Prostate gland (tissue), 2 donors: Measurements from ENCODE around the gene FRMPD4. TPM values are rescaled to one million over a fixed set of nuclear protein-coding genes. Genes with fewer than 3 reads are reported as not detected.

Experiments
- DNase-seq: peaks from one replicate; pipeline ENCODE4 v3.0.0-alpha.2; 2019; ENCODE audit warnings: low spot score
- H3K27ac ChIP-seq, 2 donors: fragments of 200-600 bp; sonication (generic); 2 replicates each; pipeline ENCODE4 v1.5.1; 2017 to 2019
- H3K27me3 ChIP-seq: fragments of 200-600 bp; sonication (generic); replicated peaks from 2 replicates; pipeline ENCODE4 v1.5.1; 2019; ENCODE audit not compliant: insufficient read depth
- H3K36me3 ChIP-seq, 2 donors: fragments of 200-600 bp; sonication (generic); 1 replicate in 1 of 2; 2 replicates in 1 of 2; pipeline versions ENCODE4 v1.5.1 to v1.8.1; 2017 to 2019
- H3K4me1 ChIP-seq: fragments of 200-600 bp; sonication (generic); replicated peaks from 2 replicates; pipeline ENCODE4 v1.5.1; 2019
- H3K4me3 ChIP-seq, 2 donors: fragments of 200-600 bp; sonication (generic); 2 replicates each; pipeline ENCODE4 v1.5.1; 2017 to 2019
- H3K9me3 ChIP-seq: fragments of 200-600 bp; sonication (generic); 2 replicates; pipeline ENCODE4 v1.5.1; 2017
- CTCF ChIP-seq, 4 experiments: fragments of 200-600 bp in 2 of 4; fragments of 450-650 bp in 2 of 4; sonication (generic) in 2 of 4; IDR thresholded peaks; 1 replicate in 3 of 4; 2 replicates in 1 of 4; pipeline ENCODE4 v1.5.1; 2016 to 2019; ENCODE audit warnings: antibody characterized with exemption in 4 of 4, mild to moderate bottlenecking in 2 of 4, moderate library complexity in 2 of 4
- POLR2A ChIP-seq: fragments of 450-650 bp; IDR thresholded peaks from one replicate; pipeline ENCODE4 v1.6.1; 2016; ENCODE audit warnings: antibody characterized with exemption, mild to moderate bottlenecking
- POLR2AphosphoS5 ChIP-seq: sonication (generic); formaldehyde crosslinking; IDR thresholded peaks from one replicate; pipeline ENCODE4 v1.6.1; 2017; ENCODE audit warnings: antibody characterized with exemption
- WGBS: methylation state at CpG from one replicate; pipeline ENCODE4 v1.1.5; 2018; 5-methylcytosine and 5-hydroxymethylcytosine counted together
- intact Hi-C: fragments of 100-400 bp; cut with DNase I; formaldehyde crosslinking; loops from one replicate; pipeline ENCODE4 v1.14.2; 2022
- total RNA-seq, 2 donors: library from RNA; depleted of rRNA; stranded (reverse); fragments of >200 nt; gene quantifications; one replicate each; pipeline ENCODE4 v1.1.0, GENCODE V29; 2016

Gene FRMPD4
- total RNA-seq, 2 donors from 2014 or later: 0.09 to 1.2 TPM

DNA sequence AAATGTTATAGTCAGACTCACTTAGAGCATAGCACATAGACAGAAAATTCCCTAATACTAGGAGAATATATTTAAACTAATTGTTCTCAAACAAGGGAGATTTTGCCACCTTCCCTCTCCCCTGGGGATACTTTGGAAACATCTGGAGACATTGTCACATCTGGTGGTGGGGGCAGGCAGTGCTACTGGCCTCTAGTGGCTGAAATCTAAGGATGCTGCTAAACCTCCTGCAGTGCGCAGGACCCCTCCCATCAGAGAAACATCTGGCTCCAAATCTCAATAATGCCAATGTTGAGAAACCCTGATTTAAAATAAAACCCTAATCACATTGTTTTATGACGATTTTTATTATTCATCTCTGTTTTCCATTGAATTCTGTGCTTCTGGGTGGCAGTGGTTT, 244.9 kb downstream of the FRMPD4 start:
- intact Hi-C loops: no loop called here
- TF ChIP-seq POLR2AphosphoS5 (no peak), CTCF (IDR thresholded peaks at IDR 0.05) (no peak), POLR2A (no peak)
- no peaks in the 10 kb centered on the region for H3K36me3 ChIP-seq
- no peaks in the 10 kb centered on the region for H3K9me3 ChIP-seq
- DNase-seq: no peak
- no peaks in the 10 kb centered on the region for H3K4me1 ChIP-seq
- H3K4me3 ChIP-seq: no peak overlapping the region
- no peak overlapping the region for H3K27ac ChIP-seq
- WGBS: 70% methylated on average over 2 of the region's 2 CpGs
- no peaks in the 10 kb centered on the region for H3K27me3 ChIP-seq

GRCh38 chrX:12390301-12390700, 252.0 kb downstream of the FRMPD4 start:
- 88% methylated on average over 1 of the region's 1 CpG for WGBS
- H3K9me3 ChIP-seq: no peaks in the 10 kb centered on the region
- no peaks in the 10 kb centered on the region for H3K4me1 ChIP-seq
- no peak for TF ChIP-seq CTCF (IDR thresholded peaks at IDR 0.05)
- TF ChIP-seq POLR2A: no peak
- no peak for TF ChIP-seq POLR2AphosphoS5
- DNase-seq: no peak
- intact Hi-C loops: no loop called here
- H3K36me3 ChIP-seq: no peaks in the 10 kb centered on the region
- no peak overlapping the region for H3K27ac ChIP-seq
- H3K4me3 ChIP-seq: no peak overlapping the region
- H3K27me3 ChIP-seq: no peaks in the 10 kb centered on the region

DNA sequence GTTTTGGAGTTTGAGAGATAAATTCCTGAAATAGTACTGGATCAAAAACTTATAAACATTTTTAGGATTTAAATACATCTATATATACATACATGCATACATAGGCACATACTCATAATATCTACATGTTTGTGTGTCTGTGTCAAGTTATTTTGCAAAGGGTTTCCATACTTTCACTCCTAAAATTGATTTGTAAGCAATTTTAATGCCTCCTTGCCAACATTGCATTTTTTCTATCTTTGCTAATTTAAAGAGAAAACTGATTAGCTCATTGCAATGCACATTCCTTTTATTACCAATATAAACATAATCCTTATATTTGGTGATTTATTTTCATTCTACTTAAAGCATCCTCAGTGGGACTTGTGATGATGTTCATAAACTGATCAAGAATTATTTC, 258.3 kb downstream of the FRMPD4 start:
- intact Hi-C loops: no loop called here
- no peak for DNase-seq
- TF ChIP-seq POLR2AphosphoS5 (no peak), POLR2A (no peak), CTCF (IDR thresholded peaks at IDR 0.05) (no peak)
- H3K4me1 ChIP-seq: no peaks in the 10 kb centered on the region
- no peak overlapping the region for H3K4me3 ChIP-seq
- H3K27me3 ChIP-seq: no peaks in the 10 kb centered on the region
- H3K9me3 ChIP-seq: no peaks in the 10 kb centered on the region
- H3K27ac ChIP-seq: no peak overlapping the region
- no peaks in the 10 kb centered on the region for H3K36me3 ChIP-seq

DNA sequence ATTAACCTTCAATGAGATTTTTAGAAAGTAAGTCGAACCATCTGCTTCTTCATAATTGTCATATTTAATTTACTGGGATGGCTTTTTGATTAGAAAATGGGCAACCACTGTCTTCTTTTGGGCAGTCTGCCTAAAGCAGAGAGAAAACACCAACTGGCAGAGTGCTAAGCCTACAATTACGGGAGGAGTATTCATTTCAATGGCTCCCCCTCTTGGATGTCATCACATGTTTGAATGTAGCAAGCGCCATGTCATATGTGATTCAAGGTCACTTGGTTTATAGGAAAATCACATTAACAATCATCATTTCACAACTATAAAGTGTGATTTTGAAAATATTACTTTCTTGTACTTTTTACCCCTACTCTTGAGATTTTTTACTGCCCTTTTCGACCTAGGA, 261.9 kb downstream of the FRMPD4 start:
- no peak for TF ChIP-seq POLR2A
- no peak for TF ChIP-seq CTCF (IDR thresholded peaks at IDR 0.05)
- no peak for TF ChIP-seq POLR2AphosphoS5
- no peak for DNase-seq
- WGBS: 54% methylated on average over 4 of the region's 4 CpGs
- Histone ChIP-seq H3K9me3 (no peaks in the 10 kb centered on the region), H3K4me3 (no peak overlapping the region), H3K36me3 (no peaks in the 10 kb centered on the region), H3K27me3 (no peaks in the 10 kb centered on the region), H3K27ac (no peak overlapping the region), H3K4me1 (no peaks in the 10 kb centered on the region)
- intact Hi-C loops: no loop called here

DNA sequence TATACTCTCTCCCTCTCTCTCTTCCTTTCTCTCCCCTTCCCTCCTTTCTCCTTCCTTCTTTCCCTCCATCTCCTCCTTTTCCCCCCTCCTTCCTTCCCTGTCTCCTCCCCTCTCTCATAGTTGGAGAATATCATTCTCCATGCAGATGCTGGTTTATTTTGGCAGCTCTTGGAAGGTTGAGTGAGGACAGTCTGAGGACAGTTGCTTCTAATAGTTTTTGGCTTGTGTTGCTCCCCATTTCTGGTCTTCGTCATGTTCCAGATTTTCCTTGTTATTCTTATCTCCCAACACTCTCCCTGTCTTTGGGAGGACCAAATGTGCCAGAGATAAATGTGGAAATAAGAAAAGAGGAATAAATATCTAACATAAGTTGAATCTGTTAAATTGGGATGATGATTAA, 263.0 kb downstream of the FRMPD4 start:
- 60% methylated on average over 1 of the region's 1 CpG for WGBS
- no peaks in the 10 kb centered on the region for H3K4me1 ChIP-seq
- H3K27ac ChIP-seq: no peak overlapping the region
- no peak for TF ChIP-seq CTCF (IDR thresholded peaks at IDR 0.05)
- H3K9me3 ChIP-seq: no peaks in the 10 kb centered on the region
- no peak overlapping the region for H3K4me3 ChIP-seq
- DNase-seq: no peak
- intact Hi-C loops: no loop called here
- no peaks in the 10 kb centered on the region for H3K36me3 ChIP-seq
- no peaks in the 10 kb centered on the region for H3K27me3 ChIP-seq
